Ishikawa (cell line): Measurements from ENCODE around the gene NPAS1.

Experiments used
- CREB1 ChIP-seq: IDR thresholded peaks from 2 replicates; pipeline ENCODE4 v1.6.1; 2012; ENCODE audit warnings: low read depth
- EGR1 ChIP-seq: IDR thresholded peaks from 2 replicates; pipeline ENCODE4 v1.6.1; 2012
- EP300 ChIP-seq: IDR thresholded peaks from 2 replicates; pipeline ENCODE4 v1.6.1; 2012; ENCODE audit warnings: borderline replicate concordance
- FOXM1 ChIP-seq: IDR thresholded peaks from 2 replicates; pipeline ENCODE4 v1.6.1; 2012; ENCODE audit warnings: low read depth, borderline replicate concordance
- MAX ChIP-seq: IDR thresholded peaks from 2 replicates; pipeline ENCODE4 v1.6.1; 2012
- RAD21 ChIP-seq: IDR thresholded peaks from 2 replicates; pipeline ENCODE4 v1.6.1; 2012; ENCODE audit warnings: low read depth
- YY1 ChIP-seq: IDR thresholded peaks from 2 replicates; pipeline ENCODE4 v1.6.1; 2012; ENCODE audit warnings: low read depth

GRCh38 chr19:47058621-47059022 is 39.0 kb downstream of the NPAS1 start:
- no peak for TF ChIP-seq RAD21
- TF ChIP-seq CREB1: no peak
- no peak for TF ChIP-seq YY1
- no peak for TF ChIP-seq FOXM1
- TF ChIP-seq MAX: no peak
- TF ChIP-seq EP300: no peak
- no peak for TF ChIP-seq EGR1
